Fibroblast of lung (primary cell): ENCODE measurements around the gene C1orf74. TPM values are rescaled to one million over a fixed set of nuclear protein-coding genes. Genes with fewer than 3 reads are reported as not detected.

Experiments used
- DNase-seq, 2 donors: peaks; one replicate each; pipeline versions ENCODE4 v3.0.0 to v3.0.0-alpha.2; 2010; ENCODE audit warnings: low read depth in 2 of 2
- H2AFZ ChIP-seq: 2 replicates; pipeline ENCODE4 v1.5.1; 2012; ENCODE audit warnings: low read length, control low read depth, inconsistent platforms
- H3K27ac ChIP-seq: 2 replicates; pipeline ENCODE4 v1.5.1; 2011; ENCODE audit warnings: low read length, control low read depth; ENCODE audit not compliant: insufficient read depth
- H3K27me3 ChIP-seq: 2 replicates; pipeline ENCODE4 v1.5.1; 2011; ENCODE audit warnings: mild to moderate bottlenecking, low read length; ENCODE audit not compliant: control insufficient read depth, insufficient read depth
- H3K36me3 ChIP-seq: 2 replicates; pipeline ENCODE4 v1.5.1; 2011; ENCODE audit warnings: low read length; ENCODE audit not compliant: control insufficient read depth, insufficient read depth
- H3K4me1 ChIP-seq: 2 replicates; pipeline ENCODE4 v1.5.1; 2011; ENCODE audit warnings: low read length; ENCODE audit not compliant: control insufficient read depth, insufficient read depth; ENCODE audit errors: extremely low read depth
- H3K4me2 ChIP-seq: 2 replicates; pipeline ENCODE4 v1.5.1; 2011; ENCODE audit warnings: low read length, control low read depth; ENCODE audit not compliant: insufficient read depth; ENCODE audit errors: extremely low read depth
- H3K4me3 ChIP-seq, 4 experiments: fragments of 200-600 bp in 1 of 4; sonication (generic) in 1 of 4; replicated peaks in 1 of 4; 2 replicates each; pipeline ENCODE4 v1.5.1; 2011 to 2016; ENCODE audit warnings: low read length in 4 of 4, low read depth in 3 of 4, mild to moderate bottlenecking in 3 of 4, control low read depth in 2 of 4, inconsistent platforms in 1 of 4, mixed read lengths in 1 of 4; ENCODE audit not compliant: insufficient read depth in 1 of 4; ENCODE audit errors: control extremely low read depth in 1 of 4
- H3K79me2 ChIP-seq: 2 replicates; pipeline ENCODE4 v1.5.1; 2012; ENCODE audit warnings: mild to moderate bottlenecking, low read length, inconsistent platforms; ENCODE audit not compliant: control insufficient read depth, insufficient read depth
- H3K9ac ChIP-seq: 2 replicates; pipeline ENCODE4 v1.5.1; 2011; ENCODE audit warnings: mild to moderate bottlenecking, low read length, control low read depth; ENCODE audit not compliant: insufficient read depth
- H3K9me3 ChIP-seq: 2 replicates; pipeline ENCODE4 v1.5.1; 2012; ENCODE audit warnings: low read depth, low read length; ENCODE audit not compliant: control insufficient read depth, insufficient read depth
- H4K20me1 ChIP-seq: 2 replicates; pipeline ENCODE4 v1.5.1; 2011; ENCODE audit warnings: low read length; ENCODE audit not compliant: control insufficient read depth, insufficient read depth; ENCODE audit errors: extremely low read depth
- CTCF ChIP-seq, 2 donors: IDR thresholded peaks in 1 of 2; conservative IDR thresholded peaks in 1 of 2; 1 replicate in 1 of 2; 2 replicates in 1 of 2; pipeline ENCODE4 v1.5.1; 2011 to 2012; ENCODE audit warnings: low read length in 2 of 2, control low read depth in 1 of 2, inconsistent platforms in 1 of 2, low read depth in 1 of 2, mild to moderate bottlenecking in 1 of 2
- EZH2 ChIP-seq: IDR thresholded peaks from 2 replicates; pipeline ENCODE4 v1.5.1; 2012; ENCODE audit warnings: low read length, control low read depth, mild to moderate bottlenecking; ENCODE audit errors: missing control alignments
- polyA plus RNA-seq, 2 donors: library from polyadenylated mRNA; depleted of rRNA in 1 of 2; stranded (reverse) in 1 of 2; unstranded in 1 of 2; fragments of >200 nt; gene quantifications; 2 replicates each; pipeline ENCODE4 v1.2.1, GENCODE V29; 2011 to 2012; ENCODE audit warnings: missing spikeins in 1 of 2
- total RNA-seq: library from RNA; depleted of rRNA; stranded (reverse); fragments of >200 nt; gene quantifications from 2 replicates; pipeline ENCODE4 v1.2.1, GENCODE V29; 2014

C1orf74 gene
- total and polyA plus RNA-seq, 2 donors (not counting 1 experiment from before 2014, with no cell fraction given), result 2.2 to 4.3 TPM

GRCh38 chr1:209759829-209760359 is 24.5 kb downstream of the C1orf74 start:
- Histone ChIP-seq H3K27ac (no peak overlapping the region), H4K20me1 (no peaks in the 10 kb centered on the region), H2AFZ (no peak overlapping the region), H3K4me1 (no peaks in the 10 kb centered on the region), H3K9ac (no peak overlapping the region), H3K27me3 (peaks cover 8% of the 10 kb centered on the region), H3K9me3 (no peaks in the 10 kb centered on the region), H3K4me2 (no peak overlapping the region), H3K36me3 (no peaks in the 10 kb centered on the region), H3K79me2 (no peaks in the 10 kb centered on the region), H3K4me3 (no peak overlapping the region)
- no peak for TF ChIP-seq CTCF (conservative IDR thresholded peaks at IDR 0.05 in 1 of 2, IDR thresholded peaks at IDR 0.05 in 1 of 2; ENCODE audit: low read depth in 1 of 2, low read length in 2 of 2)
- TF ChIP-seq EZH2, result no peak
- DNase-seq, result no peak

- Histone ChIP-seq H3K27ac (no peak overlapping the region), H4K20me1 (no peaks in the 10 kb centered on the region), H3K4me3 (no peak overlapping the region), H3K27me3 (peaks cover 8% of the 10 kb centered on the region), H2AFZ (no peak overlapping the region), H3K9me3 (no peaks in the 10 kb centered on the region), H3K4me1 (no peaks in the 10 kb centered on the region), H3K9ac (no peak overlapping the region), H3K36me3 (no peaks in the 10 kb centered on the region), H3K79me2 (no peaks in the 10 kb centered on the region), H3K4me2 (no peak overlapping the region)
- no peak for TF ChIP-seq CTCF (conservative IDR thresholded peaks at IDR 0.05 in 1 of 2, IDR thresholded peaks at IDR 0.05 in 1 of 2; ENCODE audit: low read depth in 1 of 2, low read length in 2 of 2)
- DNase-seq, result no peak
Observed at GRCh38 chr1:209758400-209758799, 26.0 kb downstream of the C1orf74 start.

- no peak for DNase-seq
Observed at GRCh38 chr1:209756615-209757445, 27.5 kb downstream of the C1orf74 start.

More at GRCh38 chr1:209756615-209757445, 27.5 kb downstream of the C1orf74 start:
- Histone ChIP-seq H3K9ac (no peak overlapping the region), H3K9me3 (no peaks in the 10 kb centered on the region), H3K36me3 (no peaks in the 10 kb centered on the region), H4K20me1 (no peaks in the 10 kb centered on the region), H2AFZ (no peak overlapping the region), H3K27ac (no peak overlapping the region), H3K79me2 (no peaks in the 10 kb centered on the region), H3K4me2 (no peak overlapping the region), H3K27me3 (peaks cover 8% of the 10 kb centered on the region), H3K4me1 (no peaks in the 10 kb centered on the region), H3K4me3 (no peak overlapping the region)
- no peak for TF ChIP-seq EZH2
- TF ChIP-seq CTCF (conservative IDR thresholded peaks at IDR 0.05 in 1 of 2, IDR thresholded peaks at IDR 0.05 in 1 of 2; ENCODE audit: low read depth in 1 of 2, low read length in 2 of 2), result no peak
